ENCODE results near the gene RAMP1. TPM values are rescaled to one million over a fixed set of nuclear protein-coding genes. Genes with fewer than 3 reads are reported as not detected.

Gene RAMP1
- polyA plus RNA-seq, 1 donor from 2014 or later: not detected

- Mint-ChIP-seq H3K4me3 (peak overlapping the region in 1 of 4 donors; percentile 0), H3K36me3 (no peaks in the 10 kb centered on the region), H3K27ac (no peak overlapping the region), H3K27me3 (peaks cover 10% of the 10 kb centered on the region), H3K9me3 (peaks cover 0 to 3% (median 0%) of the 10 kb centered on the region in 3 donors), H3K4me1 (peaks cover 8 to 11% (median 9%) of the 10 kb centered on the region in 3 donors)
These were observed 47.7 kb downstream of the RAMP1 start for GRCh38 chr2:237907144-237907543.

GRCh38 chr2:237909075-237909695, 49.8 kb downstream of the RAMP1 start:
- Mint-ChIP-seq H3K36me3 (no peaks in the 10 kb centered on the region), H3K4me3 (no peak overlapping the region), H3K9me3 (peaks cover 0 to 3% (median 0%) of the 10 kb centered on the region in 3 donors), H3K27ac (no peak overlapping the region), H3K27me3 (peaks cover 10% of the 10 kb centered on the region), H3K4me1 (peaks cover 8 to 11% (median 11%) of the 10 kb centered on the region in 3 donors)

GRCh38 chr2:237909801-237910475, 50.5 kb downstream of the RAMP1 start:
- no peaks in the 10 kb centered on the region for H3K36me3 Mint-ChIP-seq

GRCh38 chr2:237910576-237911362, 51.3 kb downstream of the RAMP1 start:
- H3K27ac Mint-ChIP-seq: no peak overlapping the region
- peaks cover 5% of the 10 kb centered on the region for H3K27me3 Mint-ChIP-seq
- H3K4me1 Mint-ChIP-seq: peaks cover 0 to 5% (median 2%) of the 10 kb centered on the region in 3 donors
- peaks cover 0 to 3% (median 0%) of the 10 kb centered on the region in 3 donors for H3K9me3 Mint-ChIP-seq
- H3K4me3 Mint-ChIP-seq: no peak overlapping the region
- H3K36me3 Mint-ChIP-seq: no peaks in the 10 kb centered on the region

More at GRCh38 chr2:237909801-237910475, 50.5 kb downstream of the RAMP1 start:
- peaks cover 6 to 9% (median 8%) of the 10 kb centered on the region in 3 donors for H3K4me1 Mint-ChIP-seq
- peaks cover 10% of the 10 kb centered on the region for H3K27me3 Mint-ChIP-seq
- no peak overlapping the region for H3K4me3 Mint-ChIP-seq
- peaks cover 0 to 3% (median 0%) of the 10 kb centered on the region in 3 donors for H3K9me3 Mint-ChIP-seq
- H3K27ac Mint-ChIP-seq: no peak overlapping the region

GRCh38 chr2:237911363-237912017, 52.1 kb downstream of the RAMP1 start:
- Mint-ChIP-seq H3K4me3 (no peak overlapping the region), H3K27ac (no peak overlapping the region), H3K36me3 (no peaks in the 10 kb centered on the region), H3K27me3 (peaks cover 5% of the 10 kb centered on the region), H3K9me3 (peaks cover 0 to 3% (median 0%) of the 10 kb centered on the region in 3 donors), H3K4me1 (peaks cover 0 to 3% (median 0%) of the 10 kb centered on the region in 3 donors)

GRCh38 chr2:237912271-237913192, 53.1 kb downstream of the RAMP1 start:
- Mint-ChIP-seq H3K27ac (no peak overlapping the region), H3K27me3 (peaks cover 2% of the 10 kb centered on the region)

GRCh38 chr2:237913193-237913917, 53.9 kb downstream of the RAMP1 start:
- Mint-ChIP-seq H3K4me1 (peaks cover 0 to 1% (median 0%) of the 10 kb centered on the region in 3 donors), H3K9me3 (no peaks in the 10 kb centered on the region), H3K27me3 (peaks cover 2% of the 10 kb centered on the region), H3K4me3 (no peak overlapping the region), H3K27ac (peak overlapping the region in 1 of 3 donors; percentile 57), H3K36me3 (no peaks in the 10 kb centered on the region)

More at GRCh38 chr2:237912271-237913192, 53.1 kb downstream of the RAMP1 start:
- H3K36me3 Mint-ChIP-seq: no peaks in the 10 kb centered on the region
- H3K4me3 Mint-ChIP-seq: no peak overlapping the region
- peaks cover 0 to under 1% (median 0%) of the 10 kb centered on the region in 3 donors for H3K9me3 Mint-ChIP-seq
- H3K4me1 Mint-ChIP-seq: peaks cover 0 to 1% (median 0%) of the 10 kb centered on the region in 3 donors

GRCh38 chr2:237915576-237915975, 56.2 kb downstream of the RAMP1 start:
- Mint-ChIP-seq H3K9me3 (no peaks in the 10 kb centered on the region), H3K27me3 (peaks cover 4% of the 10 kb centered on the region), H3K4me3 (no peak overlapping the region), H3K36me3 (no peaks in the 10 kb centered on the region), H3K27ac (no peak overlapping the region), H3K4me1 (peaks cover 3 to 5% (median 4%) of the 10 kb centered on the region in 3 donors)

GRCh38 chr2:237916296-237916695, 56.9 kb downstream of the RAMP1 start:
- no peaks in the 10 kb centered on the region for H3K36me3 Mint-ChIP-seq
- H3K4me3 Mint-ChIP-seq: no peak overlapping the region
- H3K9me3 Mint-ChIP-seq: no peaks in the 10 kb centered on the region
- H3K27ac Mint-ChIP-seq: no peak overlapping the region
- H3K27me3 Mint-ChIP-seq: peaks cover 4% of the 10 kb centered on the region
- peaks cover 3 to 5% (median 4%) of the 10 kb centered on the region in 3 donors for H3K4me1 Mint-ChIP-seq

- Mint-ChIP-seq H3K36me3 (no peaks in the 10 kb centered on the region), H3K9me3 (no peaks in the 10 kb centered on the region), H3K4me1 (peaks cover 3 to 5% (median 4%) of the 10 kb centered on the region in 3 donors), H3K27me3 (peaks cover 4% of the 10 kb centered on the region), H3K27ac (no peak overlapping the region), H3K4me3 (no peak overlapping the region)
These were observed 58.4 kb downstream of the RAMP1 start for GRCh38 chr2:237917696-237918374.

GRCh38 chr2:237919593-237919992, 60.2 kb downstream of the RAMP1 start:
- H3K9me3 Mint-ChIP-seq: no peaks in the 10 kb centered on the region
- no peaks in the 10 kb centered on the region for H3K36me3 Mint-ChIP-seq
- H3K4me3 Mint-ChIP-seq: no peak overlapping the region
- H3K27me3 Mint-ChIP-seq: peaks cover 2% of the 10 kb centered on the region
- H3K27ac Mint-ChIP-seq: peak overlapping the region in 1 of 3 donors; percentile 5
- peaks cover 2 to 6% (median 5%) of the 10 kb centered on the region in 3 donors for H3K4me1 Mint-ChIP-seq

GRCh38 chr2:237920673-237921072, 61.2 kb downstream of the RAMP1 start:
- Mint-ChIP-seq H3K27me3 (peaks cover 2% of the 10 kb centered on the region), H3K36me3 (no peaks in the 10 kb centered on the region), H3K27ac (no peak overlapping the region), H3K4me3 (no peak overlapping the region), H3K4me1 (peaks cover 2 to 6% (median 5%) of the 10 kb centered on the region in 3 donors), H3K9me3 (no peaks in the 10 kb centered on the region)
